ACC112 (cell line): ENCODE measurements around the gene SFTPA1.
"Not testable (repeated sequence)": the region's sequence is repeated elsewhere in the genome, so short reads cannot be mapped to it uniquely, and the experiment has no call there.

Source experiments
- H2AFZ ChIP-seq: fragments of 200-600 bp; sonication (generic); one replicate; pipeline ENCODE4 v1.6.0; 2017; ENCODE audit warnings: antibody characterized with exemption, low read length; ENCODE audit not compliant: unreplicated experiment
- H3K27ac ChIP-seq: fragments of 200-600 bp; sonication (generic); 2 replicates; pipeline ENCODE4 v1.5.1; 2014; ENCODE audit warnings: low read depth, mild to moderate bottlenecking, antibody characterized with exemption, low read length, moderate library complexity
- H3K27me3 ChIP-seq: fragments of 200-600 bp; sonication (generic); 2 replicates; pipeline ENCODE4 v1.6.1; 2014; ENCODE audit warnings: mild to moderate bottlenecking, antibody characterized with exemption, low read length, moderate library complexity, mixed read lengths; ENCODE audit not compliant: insufficient read depth
- H3K36me3 ChIP-seq: fragments of 200-600 bp; sonication (generic); 2 replicates; pipeline ENCODE4 v1.6.1; 2016; ENCODE audit warnings: mild to moderate bottlenecking, antibody characterized with exemption, low read length, moderate library complexity, mixed read lengths; ENCODE audit not compliant: insufficient read depth
- H3K4me1 ChIP-seq: fragments of 200-600 bp; sonication (generic); one replicate; pipeline ENCODE4 v1.6.1; 2016; ENCODE audit warnings: low read length, mixed read lengths; ENCODE audit not compliant: insufficient read depth, unreplicated experiment, control insufficient read depth
- H3K4me3 ChIP-seq: fragments of 200-600 bp; sonication (generic); 2 replicates; pipeline ENCODE4 v1.5.1; 2014; ENCODE audit warnings: mild to moderate bottlenecking, low read depth, low read length
- H3K79me2 ChIP-seq: fragments of 200-600 bp; sonication (generic); one replicate; pipeline ENCODE4 v1.6.0; 2016; ENCODE audit warnings: low read length; ENCODE audit not compliant: control insufficient read depth, unreplicated experiment, insufficient read depth

Gene SFTPA1

GRCh38 chr10:79585870-79586527 lies 24.7 kb upstream of the SFTPA1 start:
- no peak overlapping the region for H2AFZ ChIP-seq
- H3K79me2 ChIP-seq: no peaks in the 10 kb centered on the region
- no peak overlapping the region for H3K27ac ChIP-seq
- H3K4me3 ChIP-seq: no peak overlapping the region
- peaks cover 63% of the 10 kb centered on the region for H3K27me3 ChIP-seq
- no peaks in the 10 kb centered on the region for H3K4me1 ChIP-seq
- no peaks in the 10 kb centered on the region for H3K36me3 ChIP-seq

GRCh38 chr10:79586933-79587332 lies 23.8 kb upstream of the SFTPA1 start:
- Histone ChIP-seq H3K27ac (no peak overlapping the region), H3K27me3 (peaks cover 60% of the 10 kb centered on the region), H2AFZ (no peak overlapping the region), H3K4me3 (no peak overlapping the region), H3K79me2 (no peaks in the 10 kb centered on the region), H3K36me3 (no peaks in the 10 kb centered on the region), H3K4me1 (no peaks in the 10 kb centered on the region)

- Histone ChIP-seq H3K4me3 (no peak overlapping the region), H3K27ac (no peak overlapping the region), H3K27me3 (peaks cover 65% of the 10 kb centered on the region), H2AFZ (no peak overlapping the region), H3K79me2 (no peaks in the 10 kb centered on the region), H3K36me3 (no peaks in the 10 kb centered on the region), H3K4me1 (no peaks in the 10 kb centered on the region)
Measured at GRCh38 chr10:79588800-79589199, 21.9 kb upstream of the SFTPA1 start.

- H3K27me3 ChIP-seq: peaks cover 65% of the 10 kb centered on the region
- H2AFZ ChIP-seq: no peak overlapping the region
- H3K4me1 ChIP-seq: no peaks in the 10 kb centered on the region
- H3K79me2 ChIP-seq: no peaks in the 10 kb centered on the region
- no peak overlapping the region for H3K27ac ChIP-seq
- H3K4me3 ChIP-seq: no peak overlapping the region
- no peaks in the 10 kb centered on the region for H3K36me3 ChIP-seq
Measured at GRCh38 chr10:79593377-79593776, 17.4 kb upstream of the SFTPA1 start.

- not testable (repeated sequence) for H2AFZ ChIP-seq, H3K36me3 ChIP-seq, H3K27ac ChIP-seq, H3K79me2 ChIP-seq, H3K4me1 ChIP-seq, H3K4me3 ChIP-seq
- H3K27me3 ChIP-seq: peaks cover 68% of the 10 kb centered on the region
Measured at GRCh38 chr10:79594565-79594964, 16.2 kb upstream of the SFTPA1 start.

- peaks cover 72% of the 10 kb centered on the region for H3K27me3 ChIP-seq
- no peaks in the 10 kb centered on the region for H3K4me1 ChIP-seq
- H3K36me3 ChIP-seq: no peaks in the 10 kb centered on the region
- H3K79me2 ChIP-seq: no peaks in the 10 kb centered on the region
- H2AFZ ChIP-seq: no peak overlapping the region
- H3K4me3 ChIP-seq: no peak overlapping the region
- no peak overlapping the region for H3K27ac ChIP-seq
Measured at GRCh38 chr10:79595510-79595909, 15.2 kb upstream of the SFTPA1 start.

- H3K4me1 ChIP-seq, H3K79me2 ChIP-seq, H2AFZ ChIP-seq, H3K27ac ChIP-seq, H3K36me3 ChIP-seq, H3K4me3 ChIP-seq: not testable (repeated sequence)
- peaks cover 90% of the 10 kb centered on the region for H3K27me3 ChIP-seq
Measured at GRCh38 chr10:79599644-79600043, 11.1 kb upstream of the SFTPA1 start.

GRCh38 chr10:79601939-79602338 lies 8.8 kb upstream of the SFTPA1 start:
- Histone ChIP-seq H3K27ac (no peak overlapping the region), H3K4me3 (no peak overlapping the region)

GRCh38 chr10:79602953-79603352 lies 7.8 kb upstream of the SFTPA1 start:
- Histone ChIP-seq H3K36me3 (no peaks in the 10 kb centered on the region), H3K4me3 (no peak overlapping the region), H3K79me2 (no peaks in the 10 kb centered on the region), H3K4me1 (no peaks in the 10 kb centered on the region), H3K27ac (no peak overlapping the region), H2AFZ (no peak overlapping the region), H3K27me3 (peaks cover 90% of the 10 kb centered on the region)

More at GRCh38 chr10:79601939-79602338, 8.8 kb upstream of the SFTPA1 start:
- no peak overlapping the region for H2AFZ ChIP-seq
- H3K4me1 ChIP-seq: no peaks in the 10 kb centered on the region
- no peaks in the 10 kb centered on the region for H3K36me3 ChIP-seq
- peaks cover 91% of the 10 kb centered on the region for H3K27me3 ChIP-seq
- no peaks in the 10 kb centered on the region for H3K79me2 ChIP-seq

GRCh38 chr10:79604294-79604693 lies 6.4 kb upstream of the SFTPA1 start:
- Histone ChIP-seq H3K79me2 (no peaks in the 10 kb centered on the region), H3K27ac (no peak overlapping the region), H3K36me3 (no peaks in the 10 kb centered on the region), H3K4me3 (no peak overlapping the region), H3K27me3 (peaks cover 85% of the 10 kb centered on the region), H3K4me1 (no peaks in the 10 kb centered on the region), H2AFZ (no peak overlapping the region)

GRCh38 chr10:79605308-79605707 lies 5.4 kb upstream of the SFTPA1 start:
- no peaks in the 10 kb centered on the region for H3K36me3 ChIP-seq

More at GRCh38 chr10:79605308-79605707, 5.4 kb upstream of the SFTPA1 start:
- peaks cover 77% of the 10 kb centered on the region for H3K27me3 ChIP-seq
- H3K27ac ChIP-seq: no peak overlapping the region
- no peaks in the 10 kb centered on the region for H3K4me1 ChIP-seq
- no peak overlapping the region for H2AFZ ChIP-seq
- no peaks in the 10 kb centered on the region for H3K79me2 ChIP-seq
- no peak overlapping the region for H3K4me3 ChIP-seq
